HepG2 (cell line): Measurements from ENCODE around the gene CISD3. TPM values are rescaled to one million over a fixed set of nuclear protein-coding genes. Genes with fewer than 3 reads are reported as not detected.

ENCODE experiments used
- BRD4 ChIP-seq: sonication (generic); formaldehyde crosslinking; IDR thresholded peaks from 2 replicates; pipeline ENCODE4 v1.4.0; 2020; ENCODE audit warnings: missing genetic modification reagents
- GABPB1 ChIP-seq: IDR thresholded peaks from 2 replicates; pipeline ENCODE4 v1.6.1; 2016; ENCODE audit warnings: mild to moderate bottlenecking, missing genetic modification reagents, moderate library complexity, missing compliant biosample characterization
- HNRNPUL1 ChIP-seq: fragments of 200-400 bp; formaldehyde crosslinking; IDR thresholded peaks from 2 replicates; pipeline ENCODE4 v1.6.1; 2017; ENCODE audit warnings: low read depth, mild to moderate bottlenecking, low read length, moderate library complexity
- IKZF5 ChIP-seq: IDR thresholded peaks from 2 replicates; pipeline ENCODE4 v1.6.1; 2018; ENCODE audit warnings: missing genetic modification reagents, mild to moderate bottlenecking, missing compliant biosample characterization
- IRX3 ChIP-seq: sonication (generic); formaldehyde crosslinking; IDR thresholded peaks from 2 replicates; pipeline ENCODE4 v1.8.1; 2023; ENCODE audit warnings: mild to moderate bottlenecking, low read depth, missing genetic modification reagents, borderline replicate concordance
- MXD4 ChIP-seq: IDR thresholded peaks from 2 replicates; pipeline ENCODE4 v1.6.1; 2016; ENCODE audit warnings: mild to moderate bottlenecking, missing biosample characterization, missing genetic modification reagents
- REXO4 ChIP-seq: sonication (generic); formaldehyde crosslinking; IDR thresholded peaks from 2 replicates; pipeline ENCODE4 v1.8.0; 2022; ENCODE audit warnings: missing genetic modification reagents, mild to moderate bottlenecking, borderline replicate concordance
- RFX1 ChIP-seq: fragments of 450-650 bp; IDR thresholded peaks from 2 replicates; pipeline ENCODE4 v1.6.1; 2017
- SAFB2 ChIP-seq: sonication (generic); formaldehyde crosslinking; IDR thresholded peaks from 2 replicates; pipeline ENCODE4 v1.5.1; 2020; ENCODE audit warnings: missing genetic modification reagents, low read depth, mild to moderate bottlenecking, borderline replicate concordance
- SIX1 ChIP-seq: sonication (generic); formaldehyde crosslinking; IDR thresholded peaks from 2 replicates; pipeline ENCODE4 v1.4.0; 2020; ENCODE audit warnings: missing genetic modification reagents, borderline replicate concordance
- U2AF2 ChIP-seq: fragments of 200-400 bp; formaldehyde crosslinking; IDR thresholded peaks from 2 replicates; pipeline ENCODE4 v1.6.1; 2017; ENCODE audit warnings: low read depth, mild to moderate bottlenecking, low read length
- YY1 ChIP-seq: IDR thresholded peaks from 2 replicates; pipeline ENCODE4 v1.6.1; 2011; ENCODE audit warnings: low read length, low read depth, moderate library complexity, mild to moderate bottlenecking; ENCODE audit not compliant: insufficient read depth, insufficient replicate concordance
- ZFAT ChIP-seq: sonication (generic); formaldehyde crosslinking; conservative IDR thresholded peaks from 2 replicates; pipeline ENCODE4 v1.8.1; 2023; ENCODE audit warnings: missing genetic modification reagents, inconsistent platforms
- ZNF17 ChIP-seq: sonication (generic); formaldehyde crosslinking; IDR thresholded peaks from 2 replicates; pipeline ENCODE4 v1.5.0; 2020; ENCODE audit warnings: mild to moderate bottlenecking, missing genetic modification reagents
- ZNF282 ChIP-seq: fragments of 450-650 bp; IDR thresholded peaks from 2 replicates; pipeline ENCODE4 v1.6.1; 2018; ENCODE audit not compliant: partially characterized antibody
- ZNF44 ChIP-seq: sonication (generic); formaldehyde crosslinking; IDR thresholded peaks from 2 replicates; pipeline ENCODE4 v1.5.1; 2020; ENCODE audit warnings: mild to moderate bottlenecking, missing genetic modification reagents
- ZNF446 ChIP-seq: sonication (generic); formaldehyde crosslinking; IDR thresholded peaks from 2 replicates; pipeline ENCODE4 v1.5.0; 2020; ENCODE audit warnings: mild to moderate bottlenecking, missing genetic modification reagents
- ZNF639 ChIP-seq: conservative IDR thresholded peaks from 2 replicates; pipeline ENCODE4 v1.6.1; 2018; ENCODE audit warnings: missing genetic modification reagents
- ZSCAN21 ChIP-seq: sonication (generic); formaldehyde crosslinking; IDR thresholded peaks from 2 replicates; pipeline ENCODE4 v1.8.0; 2022; ENCODE audit warnings: mild to moderate bottlenecking, missing genetic modification reagents, moderate library complexity, borderline replicate concordance
- polyA plus RNA-seq, 8 experiments: library from polyadenylated mRNA; depleted of rRNA in 3 of 8; stranded (reverse) in 7 of 8; unstranded in 1 of 8; fragments of >200 nt; fragmentation: Illumina TruSeq in 4 of 8; extraction: Trizol in 4 of 8; gene quantifications; 2 replicates each; pipeline versions ENCODE4 v1.2.1 to v1.2.3, GENCODE V29; 2011 to 2016; ENCODE audit warnings: low read depth in 4 of 8, missing spikeins in 1 of 8, mixed read lengths in 1 of 8; ENCODE audit not compliant: insufficient read depth in 1 of 8
- total RNA-seq, 5 experiments: library from RNA; depleted of rRNA; stranded (reverse); fragments of >200 nt; fragmentation: Illumina TruSeq; extraction: Trizol; gene quantifications; 2 replicates each; pipeline ENCODE4 v1.2.3, GENCODE V29; 2016; ENCODE audit warnings: low read depth in 1 of 5

Gene CISD3
- total and polyA plus RNA-seq, 2 of the 13 experiments (the other 11 are each of a cell fraction or from before 2014, with no cell fraction given): 30.0 to 34.1 TPM

GRCh38 chr17:38749223-38750043, 19.3 kb downstream of the CISD3 start (continued):
- peak; percentile 65 for TF ChIP-seq YY1
- TF ChIP-seq SAFB2: peak; percentile 24
- TF ChIP-seq ZNF446 (CRISPR knock-in tag): peak; percentile 80; the same call in 1 of the 2 replicates
- TF ChIP-seq U2AF2: no peak
- TF ChIP-seq HNRNPUL1: no peak
- no peak for TF ChIP-seq ZNF17 (CRISPR knock-in tag)
- TF ChIP-seq REXO4 (CRISPR knock-in tag): no peak
- peak; percentile 89 for TF ChIP-seq BRD4 (CRISPR knock-in tag)
- peak; percentile 8; the same call in 1 of the 2 replicates for TF ChIP-seq SIX1 (CRISPR knock-in tag)
- TF ChIP-seq ZSCAN21 (CRISPR knock-in tag): peak; percentile 44; the same call in 1 of the 2 replicates
- TF ChIP-seq IRX3: 0 out of 2 replicates have a peak, but pooled peaks have one; percentile 68
- peak; percentile 93 for TF ChIP-seq IKZF5 (CRISPR knock-in tag)
- no peak for TF ChIP-seq RFX1
- no peak for TF ChIP-seq ZNF282
- TF ChIP-seq ZNF44 (CRISPR knock-in tag): 0 out of 2 replicates have a peak, but pooled peaks have one; percentile 35
- TF ChIP-seq ZFAT (CRISPR knock-in tag): 0 out of 2 replicates have a peak, but pooled peaks have one; percentile 52
- TF ChIP-seq GABPB1 (CRISPR knock-in tag): peak; percentile 90
- peak; percentile 93 for TF ChIP-seq ZNF639 (CRISPR knock-in tag)
- TF ChIP-seq MXD4 (CRISPR knock-in tag): no peak; the same call in 1 of the 2 replicates
